Endothelial cell of hepatic sinusoid (primary cell): Measurements from ENCODE around the gene LIN28B.
"Not testable (repeated sequence)": the region's sequence is repeated elsewhere in the genome, so short reads cannot be mapped to it uniquely, and the experiment has no call there.

ENCODE experiments used
- in situ Hi-C: cut with HindIII; loops from 2 replicates; pipeline ENCODE4 v1.10.0; 2017; ENCODE audit warnings: low sequenced_read_pairs

LIN28B gene

DNA sequence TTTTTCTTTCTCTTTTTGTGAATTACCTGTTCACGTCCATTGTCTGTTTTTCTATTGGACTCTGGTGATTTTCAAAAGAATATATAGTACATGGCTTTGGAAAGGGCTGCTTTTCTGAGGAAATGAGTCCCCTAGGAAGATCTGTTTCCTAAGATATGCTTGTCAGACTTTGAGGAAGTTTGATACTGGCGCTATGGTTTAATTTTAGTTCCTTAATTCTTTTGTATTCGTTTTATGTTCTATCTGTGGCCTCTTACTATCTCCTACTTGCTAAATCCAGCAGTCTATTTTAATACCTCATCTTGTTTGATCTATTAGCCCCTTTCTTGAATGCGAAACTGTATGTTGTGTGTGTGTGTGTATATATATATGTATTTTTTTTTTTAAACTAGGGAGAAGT lies 101.9 kb downstream of the LIN28B start:
- in situ Hi-C loops, result no loop called here

DNA sequence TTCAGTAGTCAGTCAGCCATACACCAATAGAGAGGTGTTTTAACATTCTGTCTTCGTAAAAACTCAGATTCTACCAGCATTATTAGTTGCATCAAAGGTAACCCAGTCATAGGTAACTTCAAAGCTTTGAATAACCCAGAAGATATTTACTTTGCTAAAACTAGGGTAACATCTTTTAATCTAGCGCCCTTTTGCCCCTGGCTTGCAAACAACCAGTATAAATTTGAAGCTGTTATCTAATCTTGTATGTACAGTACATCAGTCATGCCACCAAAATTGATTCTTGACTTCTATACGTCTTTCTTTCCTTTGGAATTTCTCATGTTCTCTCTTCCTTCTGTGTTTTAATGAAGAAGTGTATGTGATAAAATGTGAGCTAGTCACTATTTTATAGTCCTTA lies 109.3 kb downstream of the LIN28B start:
- in situ Hi-C loops, result no loop called here

DNA sequence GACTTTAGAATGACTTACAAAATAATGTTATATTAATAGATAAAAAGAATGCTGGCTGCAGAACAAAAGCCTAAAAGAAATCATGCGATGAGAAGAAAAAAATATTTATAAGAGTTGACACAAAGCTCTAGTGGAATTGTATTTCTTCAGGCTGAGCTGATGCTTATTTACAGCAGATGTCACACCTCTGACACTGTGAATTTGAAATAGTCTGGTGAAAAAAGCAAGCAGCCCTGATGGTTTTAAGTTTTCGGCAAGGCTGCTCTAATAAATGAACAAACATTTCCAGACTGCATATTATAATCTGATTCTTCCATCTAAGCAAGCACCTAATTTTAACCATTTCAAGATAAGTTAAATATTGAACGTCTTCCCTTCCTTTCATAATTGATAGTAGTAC lies 109.9 kb downstream of the LIN28B start:
- in situ Hi-C loops, result no loop called here

DNA sequence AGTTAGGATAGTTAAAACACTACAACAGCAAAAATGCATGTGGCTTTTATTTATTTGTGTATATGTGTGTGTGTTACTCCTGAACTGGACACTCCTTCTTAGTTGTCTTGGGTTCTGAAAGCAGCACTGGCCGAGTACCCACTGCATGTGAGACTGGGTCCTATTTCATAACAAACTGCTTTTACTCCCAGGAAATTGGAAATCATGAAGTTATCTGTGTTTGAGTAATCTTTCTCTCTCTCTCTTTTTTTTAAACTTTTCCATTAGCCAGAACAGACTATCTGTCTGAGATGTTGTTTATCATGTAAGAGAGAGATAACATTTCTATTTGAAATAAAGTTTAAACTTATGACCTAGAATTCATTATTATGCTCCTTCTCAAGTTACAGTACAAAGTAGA lies 110.4 kb downstream of the LIN28B start:
- in situ Hi-C loops, result no loop called here

DNA sequence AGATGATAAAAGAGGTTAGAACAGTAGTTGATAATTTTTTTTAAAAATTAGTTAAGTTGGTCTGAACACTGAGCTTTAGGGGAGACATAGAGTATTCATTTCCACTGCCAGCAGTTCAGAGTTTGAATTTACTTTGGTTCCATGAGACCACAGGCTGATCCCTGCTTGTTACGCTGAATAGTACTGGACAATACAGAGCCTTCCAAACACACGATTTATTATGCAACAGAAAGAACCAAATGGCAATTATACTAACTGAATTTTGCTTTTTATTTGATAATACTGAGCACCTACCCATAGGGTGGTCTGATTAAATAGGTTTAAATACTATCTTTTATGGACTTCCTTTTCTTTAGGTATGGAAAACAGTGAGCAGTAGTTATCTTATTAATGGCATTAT lies 111.5 kb downstream of the LIN28B start:
- in situ Hi-C loops, result no loop called here

DNA sequence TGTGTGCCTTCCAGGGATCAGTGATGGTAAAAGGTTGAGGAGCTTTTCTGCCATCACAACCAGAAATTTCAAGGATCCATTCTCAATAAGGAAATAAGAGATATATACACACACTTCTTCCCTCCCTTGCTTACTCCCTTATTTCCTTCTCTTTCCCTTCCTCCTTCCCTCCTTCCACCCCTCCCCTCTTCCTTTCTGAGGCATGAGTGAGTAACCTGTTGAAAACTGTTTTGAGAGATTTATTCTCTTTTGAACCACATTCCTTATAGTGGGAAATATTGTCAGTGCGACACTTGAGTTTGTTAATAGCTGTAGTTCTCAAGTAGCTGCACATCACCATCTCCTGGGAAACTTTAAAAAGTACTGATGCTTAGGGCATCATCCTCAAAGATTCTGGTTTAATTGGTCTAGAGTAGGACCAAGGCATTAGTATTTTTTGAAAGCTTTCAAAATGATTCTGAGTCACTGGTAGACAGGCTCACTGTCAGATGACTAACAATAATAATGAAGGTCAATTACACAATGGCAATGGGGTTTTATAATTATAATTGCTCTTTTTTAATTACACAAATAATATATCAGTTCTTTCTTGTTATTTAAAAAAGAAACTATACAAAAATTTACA lies 113.0 kb downstream of the LIN28B start:
- in situ Hi-C loops, result loop anchor here (5.0 kb wide), 1 partner anchor 83 kb away; no protein-coding TSS in a partner anchor

DNA sequence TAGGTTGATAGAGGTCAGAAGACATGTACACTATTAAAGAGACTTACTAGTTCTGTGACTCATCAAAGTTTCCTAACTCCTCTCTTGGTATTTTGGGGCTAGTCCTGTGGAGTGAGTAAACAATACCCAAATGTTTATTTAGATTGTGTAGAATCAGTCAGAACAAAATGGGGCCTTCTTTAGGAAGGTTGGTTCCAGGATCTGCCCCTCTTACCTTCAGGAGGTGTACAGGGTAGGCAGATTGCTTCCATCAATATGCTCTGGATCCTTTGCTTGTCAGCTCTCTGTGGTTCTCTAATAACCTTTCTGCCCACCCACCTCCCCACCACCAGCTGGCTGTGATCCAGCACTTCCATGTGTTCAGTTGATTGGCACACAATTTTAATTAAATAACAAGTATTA lies 115.9 kb downstream of the LIN28B start:
- in situ Hi-C loops, result loop anchor here (5.0 kb wide), 1 partner anchor 85 kb away; no protein-coding TSS in a partner anchor

DNA sequence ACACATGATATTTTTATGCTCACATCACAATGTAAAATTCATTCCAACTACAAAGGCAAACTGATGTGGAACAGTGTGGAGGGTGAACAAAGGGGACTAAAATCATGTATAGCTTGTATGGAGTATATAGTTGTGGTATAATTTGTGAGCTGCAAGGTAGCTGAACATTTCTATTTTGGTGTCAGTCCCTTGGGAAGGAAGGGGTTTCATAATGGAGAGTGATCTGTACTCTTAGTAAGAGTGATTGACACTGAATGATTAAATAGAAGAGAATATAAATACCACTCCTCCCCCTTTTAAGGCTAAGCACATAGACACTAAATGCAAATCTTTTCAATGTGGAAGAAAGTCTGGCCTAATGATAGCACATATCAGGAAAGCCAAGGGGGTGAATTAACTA lies 118.3 kb downstream of the LIN28B start:
- in situ Hi-C loops, result no loop called here

DNA sequence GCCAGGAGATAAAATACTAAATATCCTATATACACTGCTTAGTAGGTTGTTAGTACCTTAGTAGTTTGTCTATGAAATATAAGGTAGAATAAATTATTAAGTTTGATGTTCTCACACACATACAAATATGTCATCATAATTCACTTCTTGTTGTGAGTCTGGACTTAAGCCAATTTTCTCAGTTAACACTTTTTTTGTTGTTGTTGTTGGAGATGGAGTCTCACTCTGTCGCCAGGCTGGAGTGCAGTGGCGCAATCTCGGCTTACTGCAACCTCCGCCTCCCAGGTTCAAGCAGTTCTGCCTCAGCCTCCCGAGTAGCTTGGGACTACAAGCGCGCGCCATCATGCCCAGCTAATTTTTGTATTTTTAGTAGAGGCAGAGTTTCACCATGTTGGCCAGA lies 119.5 kb downstream of the LIN28B start:
- in situ Hi-C loops, result not testable (repeated sequence)

DNA sequence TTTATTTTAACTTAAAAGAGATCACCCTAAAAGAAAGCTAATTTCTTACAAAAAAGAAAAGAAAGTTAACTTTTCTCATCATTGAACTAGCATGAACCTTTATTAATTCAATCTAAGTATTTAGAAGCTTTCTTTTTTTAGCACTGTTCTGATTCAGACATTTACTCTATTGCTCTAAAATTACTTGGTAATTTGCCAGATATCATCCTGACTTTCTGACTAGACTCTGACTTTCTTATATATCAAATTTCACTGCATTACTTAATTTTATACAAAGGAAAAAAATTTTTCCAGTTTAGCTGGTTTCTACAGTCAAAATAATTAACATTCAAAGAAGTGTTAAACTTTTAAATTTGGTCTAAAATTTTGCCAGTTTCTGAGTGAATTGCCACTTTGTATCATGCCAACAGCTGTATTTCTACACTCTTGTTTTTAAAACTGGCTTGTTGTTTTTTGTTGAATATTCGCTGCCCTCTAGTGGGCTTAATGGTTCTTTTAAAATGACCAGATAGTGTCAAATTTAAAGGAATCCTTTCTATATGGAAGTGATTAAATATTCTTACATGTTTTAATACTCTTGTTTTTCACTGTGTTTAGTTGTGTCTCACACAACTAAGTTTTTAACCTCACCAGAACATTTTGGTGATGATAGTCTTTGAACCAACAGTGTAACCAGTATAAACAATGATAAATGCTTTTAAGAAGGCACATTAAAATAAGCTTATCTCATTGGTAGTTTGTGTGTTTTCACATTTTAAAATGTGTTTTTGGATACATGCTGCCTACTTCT lies 120.9 kb downstream of the LIN28B start:
- in situ Hi-C loops, result no loop called here

DNA sequence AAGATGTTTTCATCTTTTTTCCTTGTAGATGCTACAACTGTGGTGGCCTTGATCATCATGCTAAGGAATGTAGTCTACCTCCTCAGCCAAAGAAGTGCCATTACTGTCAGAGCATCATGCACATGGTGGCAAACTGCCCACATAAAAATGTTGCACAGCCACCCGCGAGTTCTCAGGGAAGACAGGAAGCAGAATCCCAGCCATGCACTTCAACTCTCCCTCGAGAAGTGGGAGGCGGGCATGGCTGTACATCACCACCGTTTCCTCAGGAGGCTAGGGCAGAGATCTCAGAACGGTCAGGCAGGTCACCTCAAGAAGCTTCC lies 121.4 kb downstream of the LIN28B start:
- in situ Hi-C loops, result no loop called here

DNA sequence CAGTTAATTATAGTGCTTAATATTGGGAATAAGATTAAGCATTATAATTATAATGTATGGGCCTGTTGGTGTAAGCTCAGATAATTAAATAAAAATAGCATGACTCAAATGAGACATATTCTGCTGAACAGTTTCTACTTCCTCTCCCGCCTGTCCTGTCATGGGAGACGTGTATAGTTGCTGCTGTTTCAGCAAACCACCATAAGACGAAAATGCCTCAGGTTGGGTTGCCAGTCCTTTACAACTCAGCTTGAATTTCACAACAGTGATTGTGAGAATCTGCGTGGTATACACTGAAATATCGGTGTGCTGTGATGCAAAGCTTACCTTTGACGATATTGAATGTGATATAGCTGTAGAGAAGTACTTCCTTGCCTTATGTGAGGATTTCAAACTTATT lies 123.4 kb downstream of the LIN28B start:
- in situ Hi-C loops, result no loop called here

DNA sequence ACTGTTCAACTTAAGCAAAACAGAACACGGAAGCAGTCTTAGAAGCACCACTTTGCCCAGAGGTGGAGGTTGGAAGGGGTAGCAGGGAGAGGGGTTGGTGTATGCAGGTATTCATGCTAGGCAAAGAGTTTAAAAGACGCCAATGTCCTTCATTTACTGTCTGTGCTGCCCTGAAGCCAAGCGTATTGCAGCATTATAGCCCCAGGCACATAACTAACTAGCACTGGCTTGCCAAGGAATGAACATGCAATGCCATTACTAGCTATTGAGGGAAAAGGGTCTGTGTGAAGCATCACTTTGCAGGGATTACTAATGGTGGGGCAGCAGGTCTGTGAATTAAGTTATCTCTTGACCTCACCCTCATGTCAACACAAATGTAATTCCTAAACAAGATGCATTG lies 124.8 kb downstream of the LIN28B start:
- in situ Hi-C loops, result not testable (repeated sequence)

DNA sequence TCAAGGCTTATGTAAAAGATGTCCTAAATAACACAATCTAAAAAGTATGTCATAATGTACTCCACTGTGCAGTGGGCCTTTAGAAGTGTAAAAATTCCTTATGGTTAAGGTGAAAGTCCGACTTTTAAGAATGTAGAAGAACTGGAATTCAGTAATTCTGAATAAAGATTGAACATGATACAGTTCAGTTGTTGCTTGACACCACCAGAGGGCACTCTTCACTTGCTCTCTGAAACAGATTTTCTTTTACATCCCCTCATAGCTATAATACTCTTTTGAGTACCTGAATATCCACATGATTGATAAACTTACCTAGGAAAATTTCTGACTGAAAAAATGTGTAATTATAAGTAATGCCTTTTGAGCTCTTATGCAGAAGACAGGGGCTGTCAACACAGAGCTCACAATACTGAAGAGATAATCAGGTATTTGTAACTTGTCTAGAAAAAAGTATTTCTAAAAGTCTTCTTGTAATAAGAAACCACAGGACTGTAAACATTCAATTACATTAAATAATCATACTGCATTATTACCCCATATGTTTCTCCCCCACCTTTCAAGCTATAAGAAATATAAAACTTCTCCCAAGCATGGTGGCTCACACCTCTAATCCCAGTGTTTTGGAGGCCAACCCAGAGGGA lies 130.8 kb downstream of the LIN28B start:
- in situ Hi-C loops, result no loop called here

DNA sequence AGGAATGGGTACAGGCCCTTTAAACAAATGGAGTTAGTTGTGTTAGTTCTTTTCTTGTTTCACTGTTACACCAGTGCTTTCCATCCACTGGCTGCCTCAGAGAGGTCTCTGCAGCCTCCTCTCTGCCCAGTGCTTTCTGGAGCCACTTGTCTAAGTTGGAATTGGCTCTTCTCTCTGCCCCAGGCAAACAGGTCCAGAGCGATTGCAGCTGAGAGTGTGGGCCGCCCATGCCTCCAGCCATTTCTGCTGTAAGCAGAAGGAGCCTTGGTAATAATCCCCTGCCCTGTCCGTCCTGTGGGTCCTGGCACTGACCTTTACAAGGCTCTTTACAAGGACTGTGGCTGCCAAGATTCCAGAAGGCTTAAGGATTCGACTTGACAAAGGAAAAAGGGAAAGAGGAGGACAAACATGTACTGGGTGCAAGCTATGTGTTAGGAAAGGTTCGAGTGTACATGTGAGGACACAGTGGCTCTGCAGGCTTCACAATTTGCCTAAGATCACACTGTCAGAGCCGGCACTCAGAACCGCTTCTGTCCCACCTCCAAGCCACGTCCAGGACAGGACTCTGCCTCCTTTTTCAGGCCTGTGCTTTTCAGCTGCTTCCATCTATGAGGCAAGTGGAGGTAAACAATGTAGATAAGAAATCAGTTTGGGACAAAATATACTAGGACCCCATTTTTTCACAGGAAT lies 134.4 kb downstream of the LIN28B start:
- in situ Hi-C loops, result no loop called here

DNA sequence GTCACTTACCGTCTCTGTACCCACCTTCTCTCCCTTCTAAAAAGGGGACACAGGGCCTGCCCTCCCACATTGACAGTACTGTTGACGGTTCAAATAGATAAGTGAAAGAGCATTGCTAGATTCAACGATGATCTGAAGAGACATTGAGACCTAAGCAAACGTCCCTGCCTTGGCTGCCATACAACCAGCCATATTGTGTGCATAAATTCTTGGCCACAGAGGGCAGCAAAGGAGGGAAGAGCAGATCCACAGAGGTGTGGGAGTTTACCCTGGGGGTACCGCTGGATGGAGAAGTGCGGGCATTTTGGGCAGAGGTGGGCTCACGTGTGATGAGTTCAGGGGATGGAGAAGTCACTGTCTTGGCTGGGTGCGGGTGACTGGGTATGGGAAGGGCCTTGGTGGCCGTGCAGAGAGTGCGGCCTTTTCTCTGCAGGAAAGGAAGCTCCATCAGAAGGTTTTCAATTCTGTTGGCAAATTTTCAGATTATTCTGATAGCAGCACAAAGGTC lies 137.3 kb downstream of the LIN28B start:
- in situ Hi-C loops, result no loop called here

DNA sequence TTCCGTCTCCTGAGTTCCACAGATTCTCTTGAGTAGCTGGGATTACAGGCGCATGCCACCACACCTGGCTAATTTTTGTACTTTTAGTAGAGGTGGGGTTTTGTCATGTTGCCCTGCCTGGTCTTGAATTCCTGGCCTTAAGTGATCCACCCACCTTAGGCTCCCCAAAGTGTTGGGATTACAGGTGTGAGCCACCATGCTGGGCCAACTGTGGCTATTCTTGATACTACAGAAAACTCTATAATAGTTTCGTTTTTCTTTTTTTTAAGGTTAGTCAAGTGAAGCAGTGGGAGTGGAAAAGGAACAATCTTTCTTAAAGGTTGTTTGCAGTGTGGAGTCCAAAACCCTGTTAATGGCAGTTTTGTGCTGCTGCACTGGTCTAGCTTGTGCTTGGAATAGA lies 138.2 kb downstream of the LIN28B start:
- in situ Hi-C loops, result no loop called here

DNA sequence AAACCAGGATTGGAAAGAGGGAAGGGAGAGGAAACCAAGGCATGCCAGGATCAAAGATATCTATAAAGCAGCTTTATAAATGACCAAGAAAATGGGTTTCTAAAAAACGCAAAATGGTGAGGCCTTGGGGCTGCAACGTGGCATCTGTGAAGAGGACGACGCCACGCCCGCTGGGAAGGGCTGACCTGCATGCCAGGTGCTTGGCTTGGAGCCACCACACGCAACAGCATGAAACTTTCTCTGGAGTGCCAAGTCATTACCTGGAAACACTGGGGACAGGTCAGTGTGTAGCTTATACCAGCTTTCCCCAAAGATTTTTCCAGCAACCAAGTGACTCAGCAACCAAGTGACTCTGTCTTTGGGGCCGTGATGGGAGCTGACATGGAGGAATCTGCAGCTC lies 140.4 kb downstream of the LIN28B start:
- in situ Hi-C loops, result no loop called here

DNA sequence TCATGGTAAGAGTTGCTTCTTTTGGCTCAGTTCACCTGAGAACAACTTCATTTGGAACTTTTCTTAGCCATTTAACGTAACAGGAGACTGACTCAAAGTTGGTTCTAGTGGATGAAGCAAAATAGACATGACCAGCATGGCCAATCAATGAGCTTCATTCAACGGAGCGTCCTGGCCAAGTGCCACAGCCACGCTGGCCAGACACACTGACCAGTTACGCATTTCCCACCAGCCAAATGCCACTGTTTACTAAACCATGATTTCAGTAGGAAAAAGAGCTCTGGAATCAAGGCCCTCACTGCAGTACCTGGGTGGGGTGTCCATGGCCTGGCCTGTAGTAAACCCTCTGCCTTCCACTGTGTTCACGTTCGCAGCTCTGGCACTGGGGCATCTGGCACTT lies 142.5 kb downstream of the LIN28B start:
- in situ Hi-C loops, result no loop called here

DNA sequence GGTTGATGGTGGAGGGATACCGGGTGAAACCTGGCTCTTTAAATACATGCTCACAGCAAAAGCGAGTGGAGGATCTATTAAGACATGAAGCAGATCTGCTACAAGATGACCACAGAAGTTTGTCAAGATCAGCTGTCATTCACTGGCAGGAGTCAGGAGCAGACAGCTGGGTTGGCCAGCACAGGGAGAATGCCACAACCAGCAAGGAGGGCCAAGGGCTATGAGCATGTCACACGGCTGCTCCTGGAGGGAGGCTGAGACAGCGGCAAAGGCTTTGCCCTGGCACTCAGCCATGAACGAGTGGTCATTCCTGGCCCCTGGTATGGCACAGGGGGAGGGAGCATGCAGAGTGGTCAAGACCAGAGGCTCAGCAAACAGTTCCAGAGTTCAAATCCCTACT lies 145.3 kb downstream of the LIN28B start:
- in situ Hi-C loops, result loop anchor here (25.0 kb wide), 1 partner anchor 285 kb away; no protein-coding TSS in a partner anchor

DNA sequence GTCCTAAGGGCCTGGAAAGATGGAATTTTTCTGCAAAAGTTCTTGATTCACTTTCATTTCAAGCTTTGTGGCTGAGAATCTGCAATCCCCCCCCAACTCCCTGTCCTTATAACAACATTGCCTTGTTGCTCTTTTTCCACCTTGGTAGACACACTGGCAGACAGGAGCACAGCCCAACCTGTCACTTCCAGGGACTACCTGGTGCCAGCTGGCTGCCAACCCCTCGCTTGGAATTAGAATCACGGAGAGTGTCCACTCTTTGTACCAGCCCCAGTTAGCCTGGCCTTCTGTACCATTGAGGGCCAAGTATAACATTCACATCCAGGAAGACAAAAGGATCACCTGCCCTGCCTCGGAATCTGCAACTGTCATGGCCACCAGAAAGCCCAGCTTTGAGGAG lies 148.2 kb downstream of the LIN28B start:
- in situ Hi-C loops, result loop anchor here (25.0 kb wide), 1 partner anchor 282 kb away; no protein-coding TSS in a partner anchor
